Duodenal mucosa (tissue), 2 donors: ENCODE measurements around the gene ALDH3B1.

Source experiments
- H3K27ac ChIP-seq: one replicate; pipeline ENCODE4 v1.7.0; 2013; ENCODE audit warnings: low read depth, low read length
- H3K27me3 ChIP-seq, 2 donors: one replicate each; pipeline ENCODE4 v1.7.0; 2013; ENCODE audit warnings: low read length in 2 of 2, control low read depth in 1 of 2; ENCODE audit not compliant: insufficient read depth in 2 of 2, control insufficient read depth in 1 of 2
- H3K36me3 ChIP-seq, 2 donors: one replicate each; pipeline ENCODE4 v1.7.0; 2013; ENCODE audit warnings: low read length in 2 of 2, control low read depth in 1 of 2; ENCODE audit not compliant: insufficient read depth in 2 of 2, control insufficient read depth in 1 of 2
- H3K4me1 ChIP-seq, 2 donors: one replicate each; pipeline ENCODE4 v1.7.0; 2013; ENCODE audit warnings: low read length in 2 of 2, control low read depth in 1 of 2; ENCODE audit not compliant: insufficient read depth in 2 of 2, control insufficient read depth in 1 of 2
- H3K4me3 ChIP-seq, 2 donors: one replicate each; pipeline ENCODE4 v1.7.0; 2013; ENCODE audit warnings: low read length in 2 of 2, low read depth in 1 of 2
- H3K9ac ChIP-seq, 2 donors: one replicate each; pipeline ENCODE4 v1.7.0; 2013; ENCODE audit warnings: low read length in 2 of 2, low read depth in 1 of 2
- H3K9me3 ChIP-seq, 2 donors: one replicate each; pipeline ENCODE4 v1.7.0; 2013; ENCODE audit warnings: low read length in 2 of 2, control low read depth in 1 of 2; ENCODE audit not compliant: control insufficient read depth in 1 of 2

ALDH3B1 gene

DNA sequence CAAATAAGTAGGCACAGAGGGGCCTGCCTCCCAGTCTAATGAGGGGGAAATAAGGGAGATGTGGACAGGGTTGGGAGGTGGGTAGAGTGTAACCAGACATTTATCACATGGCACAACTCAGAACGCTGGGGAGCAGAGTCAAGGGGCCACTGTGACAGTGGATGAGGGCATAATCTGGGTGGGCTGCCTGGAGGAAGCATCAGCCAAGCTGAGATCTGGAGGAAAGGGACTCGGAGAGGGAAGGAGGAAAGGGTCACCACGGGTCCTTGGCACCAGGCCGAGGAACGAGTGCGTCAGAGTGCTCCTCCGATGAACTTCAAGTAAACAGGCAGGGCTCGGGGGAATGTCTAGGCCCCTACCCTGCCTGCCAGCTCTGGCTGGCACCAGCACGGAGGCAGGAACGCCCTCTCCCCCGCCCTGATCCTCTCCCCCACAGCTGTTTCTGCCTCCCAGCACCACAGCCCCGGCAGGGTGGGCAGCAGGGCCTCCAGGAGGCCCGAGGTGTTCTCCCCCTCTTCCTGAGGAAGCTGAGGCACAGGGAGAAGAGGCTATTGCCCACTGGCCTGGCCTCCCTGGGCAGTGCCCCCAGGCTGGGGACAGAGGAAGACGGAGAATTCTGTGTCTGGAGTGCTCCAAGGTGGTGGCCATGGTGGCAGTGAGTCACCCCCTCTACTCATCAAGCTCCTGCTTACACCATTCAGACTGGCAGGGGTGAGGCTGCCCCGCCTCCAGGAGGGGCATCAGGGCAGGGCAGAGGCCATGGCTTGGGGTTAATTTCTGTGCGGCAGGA lies 4.2 kb downstream of the ALDH3B1 start:
- Histone ChIP-seq H3K4me3 (peak overlapping the region in 1 of 2 donors; percentile 44), H3K36me3 (no peaks in the 10 kb centered on the region), H3K4me1 (peaks cover 56 to 68% of the 10 kb centered on the region in 2 donors), H3K9ac (peak overlapping the region; percentile 23 to 60), H3K9me3 (no peaks in the 10 kb centered on the region), H3K27ac (peak overlapping the region; percentile 68), H3K27me3 (no peaks in the 10 kb centered on the region)

DNA sequence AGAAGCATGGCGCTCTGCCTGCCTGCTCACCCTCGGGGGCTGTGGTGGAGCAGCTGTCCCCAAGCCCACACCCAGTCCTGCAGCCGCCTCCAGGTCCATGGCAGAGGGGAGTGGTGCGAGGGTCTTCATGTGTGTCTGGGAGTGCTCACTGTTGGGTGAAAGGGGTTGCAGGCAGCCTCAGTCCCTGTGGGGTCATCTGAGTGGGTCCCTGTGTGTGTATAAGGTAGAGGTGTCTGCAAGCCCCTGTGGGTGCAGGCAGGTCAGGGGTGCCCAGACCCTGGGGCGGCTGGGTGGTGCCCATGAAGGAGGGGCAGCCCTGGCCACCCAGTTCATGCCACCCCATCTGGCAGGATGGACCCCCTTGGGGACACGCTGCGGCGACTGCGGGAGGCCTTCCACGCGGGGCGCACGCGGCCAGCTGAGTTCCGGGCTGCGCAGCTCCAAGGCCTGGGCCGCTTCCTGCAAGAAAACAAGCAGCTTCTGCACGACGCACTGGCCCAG lies 4.9 kb downstream of the ALDH3B1 start:
- no peaks in the 10 kb centered on the region for H3K36me3 ChIP-seq
- peak overlapping the region in 1 of 2 donors; percentile 44 for H3K4me3 ChIP-seq
- no peaks in the 10 kb centered on the region for H3K27me3 ChIP-seq
- H3K27ac ChIP-seq: peak overlapping the region; percentile 68
- peak overlapping the region; percentile 29 to 60 for H3K9ac ChIP-seq
- peaks cover 52 to 61% of the 10 kb centered on the region in 2 donors for H3K4me1 ChIP-seq
- H3K9me3 ChIP-seq: no peaks in the 10 kb centered on the region

DNA sequence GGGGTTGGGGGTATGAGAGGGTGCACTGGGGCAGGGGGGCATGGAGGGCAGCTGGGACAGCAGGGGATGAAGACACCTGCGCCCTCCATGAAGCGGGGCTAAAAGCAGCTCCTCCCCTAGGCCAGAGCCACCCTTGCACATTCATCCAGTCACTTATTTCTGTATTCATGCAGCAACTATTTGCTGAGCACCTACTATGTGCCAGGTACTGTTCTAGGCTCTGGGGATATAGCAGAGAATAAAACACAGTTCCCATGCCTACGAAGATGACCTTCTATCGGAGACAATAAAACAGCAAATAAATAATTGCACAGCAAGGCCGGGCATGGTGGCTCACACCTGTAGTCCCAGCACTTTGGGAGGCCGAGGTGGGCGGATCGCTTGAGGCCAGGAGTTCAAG lies 5.3 kb downstream of the ALDH3B1 start:
- Histone ChIP-seq H3K36me3 (no peaks in the 10 kb centered on the region), H3K4me1 (peaks cover 52 to 57% of the 10 kb centered on the region in 2 donors), H3K27ac (no peak overlapping the region), H3K4me3 (no peak overlapping the region), H3K27me3 (no peaks in the 10 kb centered on the region), H3K9ac (no peak overlapping the region), H3K9me3 (no peaks in the 10 kb centered on the region)

DNA sequence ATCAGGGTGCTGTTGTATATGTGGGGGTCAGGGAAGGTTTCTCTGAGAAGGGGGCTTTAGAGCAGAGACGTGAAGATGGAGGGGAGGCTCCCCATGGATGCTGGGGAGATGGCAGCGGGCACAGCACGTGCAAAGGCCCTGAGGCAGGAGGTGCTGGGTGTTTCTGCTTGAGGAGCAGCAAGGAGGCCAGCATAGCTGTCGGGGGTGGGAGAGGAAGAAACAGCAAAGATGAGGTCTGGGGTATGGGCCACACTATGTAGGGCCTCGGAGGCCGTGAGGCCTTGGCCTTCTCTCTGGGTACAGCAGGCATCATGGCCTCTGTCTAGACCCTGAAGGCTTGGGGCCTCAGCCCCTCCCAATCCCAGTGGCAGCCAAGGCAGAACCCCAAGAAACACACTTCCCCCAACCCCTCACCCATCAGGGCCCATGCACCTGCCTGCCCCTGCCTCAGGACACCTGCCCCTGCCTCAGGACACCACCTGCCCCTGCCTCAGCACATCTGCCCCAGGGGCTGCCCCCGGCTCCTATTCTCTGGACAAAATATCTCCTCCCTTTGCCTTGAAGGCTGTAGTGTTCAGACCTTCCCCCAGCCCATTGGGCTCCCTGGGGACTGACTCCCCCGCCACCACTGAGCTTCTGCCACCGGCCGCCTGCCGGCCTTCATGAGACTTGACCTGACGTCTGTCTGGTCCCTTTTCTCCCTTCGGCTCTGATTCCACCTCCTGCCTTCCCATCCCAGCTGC lies 6.2 kb downstream of the ALDH3B1 start:
- no peaks in the 10 kb centered on the region for H3K9me3 ChIP-seq
- H3K4me1 ChIP-seq: peaks cover 46 to 48% of the 10 kb centered on the region in 2 donors
- no peaks in the 10 kb centered on the region for H3K36me3 ChIP-seq
- no peak overlapping the region for H3K4me3 ChIP-seq
- H3K27ac ChIP-seq: no peak overlapping the region
- H3K9ac ChIP-seq: peak overlapping the region in 1 of 2 donors; percentile 1
- no peaks in the 10 kb centered on the region for H3K27me3 ChIP-seq

DNA sequence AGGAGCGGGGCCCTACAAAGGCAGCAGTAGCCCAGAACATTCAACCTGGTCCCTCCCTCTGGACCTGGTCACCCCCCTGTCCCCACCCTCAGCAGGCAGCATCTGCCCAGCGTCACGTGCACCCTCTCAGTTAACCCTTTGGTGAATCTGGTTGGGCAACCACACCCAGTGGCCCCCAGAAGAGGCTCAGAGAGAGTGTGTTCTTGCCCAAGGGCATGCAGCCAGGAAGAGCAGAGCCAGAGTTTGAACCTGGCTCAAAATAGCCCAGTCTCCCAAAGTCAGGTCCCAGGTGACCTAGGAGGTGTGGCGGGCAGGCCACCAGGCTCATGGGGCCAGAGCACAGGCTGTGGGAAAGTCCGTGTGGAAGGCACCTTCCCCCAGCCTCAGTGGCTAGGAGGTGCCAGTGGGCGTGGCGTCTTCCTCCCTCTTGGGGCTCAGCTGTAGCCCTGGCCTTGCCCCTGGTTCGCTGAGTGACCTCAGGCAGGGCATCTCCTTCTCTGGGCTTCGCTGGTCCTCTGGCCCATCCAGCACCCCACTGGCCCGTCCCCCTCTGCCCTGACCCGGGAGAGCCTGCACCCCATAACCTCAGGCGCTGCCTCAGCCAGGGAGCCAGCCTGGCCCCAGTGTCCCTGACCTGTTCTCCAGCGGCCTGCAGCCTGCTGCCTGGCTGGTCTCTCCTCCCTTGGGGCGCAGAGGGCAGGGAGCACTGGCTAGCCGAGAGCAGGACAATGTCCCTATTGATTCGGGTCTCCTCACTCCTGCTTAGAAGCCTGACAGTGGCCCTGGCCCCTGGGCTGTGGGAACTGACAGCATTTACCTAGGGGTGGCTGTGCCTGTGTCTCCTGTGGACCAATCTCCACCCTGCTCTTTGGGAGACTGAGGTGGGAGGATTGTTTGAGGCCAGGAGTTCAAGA lies 7.0 kb downstream of the ALDH3B1 start:
- Histone ChIP-seq H3K36me3 (no peaks in the 10 kb centered on the region), H3K4me1 (peaks cover 37 to 40% of the 10 kb centered on the region in 2 donors), H3K27me3 (no peaks in the 10 kb centered on the region), H3K27ac (no peak overlapping the region), H3K9me3 (no peaks in the 10 kb centered on the region), H3K9ac (peak overlapping the region in 1 of 2 donors; percentile 1), H3K4me3 (no peak overlapping the region)

DNA sequence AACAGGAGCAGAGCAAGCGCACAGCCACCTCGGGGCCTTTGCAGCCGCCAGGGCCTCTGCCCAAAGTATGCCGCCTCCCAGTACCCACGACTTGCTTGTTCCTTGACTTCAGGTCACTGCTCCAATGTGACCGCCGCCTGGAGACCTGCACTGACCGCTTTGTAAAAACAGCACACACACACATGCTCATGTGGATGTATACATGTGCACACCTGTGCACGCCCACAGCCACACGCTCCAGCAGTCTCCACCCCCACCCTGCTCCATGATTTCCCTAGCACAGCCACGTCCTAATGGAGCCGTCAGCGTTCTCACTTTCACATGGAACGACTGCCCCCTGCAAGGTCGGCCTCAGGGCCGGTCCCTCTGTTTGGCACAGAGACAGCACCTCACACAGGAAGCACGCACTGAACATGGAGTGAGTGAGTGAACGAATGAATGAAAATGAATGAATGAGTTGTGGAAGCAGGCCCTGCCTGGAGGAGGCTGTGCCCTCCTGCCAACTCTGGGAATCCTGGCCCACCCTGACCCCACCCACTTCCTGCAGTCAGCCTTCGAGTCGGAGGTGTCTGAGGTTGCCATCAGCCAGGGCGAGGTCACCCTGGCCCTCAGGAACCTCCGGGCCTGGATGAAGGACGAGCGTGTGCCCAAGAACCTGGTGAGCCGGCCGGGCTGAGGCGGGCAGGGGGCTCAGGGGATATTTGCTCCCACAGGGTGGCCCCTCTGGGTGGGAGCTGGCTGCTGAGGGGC lies 8.0 kb downstream of the ALDH3B1 start:
- no peaks in the 10 kb centered on the region for H3K9me3 ChIP-seq
- H3K36me3 ChIP-seq: peaks cover 0 to 3% of the 10 kb centered on the region in 2 donors
- peaks cover 27 to 30% of the 10 kb centered on the region in 2 donors for H3K4me1 ChIP-seq
- H3K9ac ChIP-seq: no peak overlapping the region
- no peak overlapping the region for H3K27ac ChIP-seq
- no peaks in the 10 kb centered on the region for H3K27me3 ChIP-seq
- no peak overlapping the region for H3K4me3 ChIP-seq

DNA sequence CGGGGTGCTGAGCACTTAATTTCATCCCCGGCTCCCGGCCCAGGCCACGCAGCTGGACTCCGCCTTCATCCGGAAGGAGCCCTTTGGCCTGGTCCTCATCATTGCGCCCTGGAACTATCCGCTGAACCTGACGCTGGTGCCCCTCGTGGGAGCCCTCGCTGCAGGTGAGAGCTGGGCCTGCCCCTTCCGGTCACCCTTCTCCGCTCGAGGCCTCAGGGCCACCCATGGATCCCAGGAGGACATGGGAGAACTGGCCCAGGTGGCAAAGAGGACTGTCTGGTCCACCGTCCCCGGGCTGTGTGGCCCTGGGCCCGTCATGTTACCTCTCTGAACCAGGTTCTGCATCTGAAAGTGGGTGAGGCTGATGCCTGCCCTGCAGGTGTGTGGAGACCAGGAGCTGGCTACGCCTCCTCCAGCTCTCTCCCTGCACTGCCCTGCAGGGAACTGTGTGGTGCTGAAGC lies 8.6 kb downstream of the ALDH3B1 start:
- Histone ChIP-seq H3K9me3 (no peaks in the 10 kb centered on the region), H3K4me1 (peaks cover 21 to 24% of the 10 kb centered on the region in 2 donors), H3K4me3 (no peak overlapping the region), H3K27me3 (no peaks in the 10 kb centered on the region), H3K36me3 (peaks cover 0 to 3% of the 10 kb centered on the region in 2 donors), H3K27ac (no peak overlapping the region), H3K9ac (no peak overlapping the region)

DNA sequence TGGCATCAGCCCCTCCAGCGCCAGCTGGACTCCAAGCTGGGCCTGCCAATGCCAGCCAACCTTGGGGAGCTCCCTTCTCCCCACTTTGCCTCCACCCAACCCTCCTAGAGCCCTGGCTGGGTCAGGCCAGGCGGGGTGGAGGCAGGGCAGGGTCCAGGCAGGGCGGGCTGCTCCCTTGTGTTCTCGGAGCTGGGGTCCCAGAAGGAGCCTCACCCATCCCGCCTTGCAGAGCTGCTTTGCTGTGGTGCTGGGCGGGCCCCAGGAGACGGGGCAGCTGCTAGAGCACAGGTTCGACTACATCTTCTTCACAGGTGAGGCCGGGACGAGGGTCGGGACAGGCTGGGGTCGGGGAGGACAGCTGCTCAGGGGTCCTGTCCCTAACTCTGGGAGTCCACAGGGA lies 9.4 kb downstream of the ALDH3B1 start:
- no peaks in the 10 kb centered on the region for H3K9me3 ChIP-seq
- H3K36me3 ChIP-seq: peaks cover under 1 to 3% of the 10 kb centered on the region in 2 donors
- H3K27ac ChIP-seq: no peak overlapping the region
- H3K4me1 ChIP-seq: peaks cover 14 to 16% of the 10 kb centered on the region in 2 donors
- no peaks in the 10 kb centered on the region for H3K27me3 ChIP-seq
- H3K4me3 ChIP-seq: no peak overlapping the region
- H3K9ac ChIP-seq: no peak overlapping the region

DNA sequence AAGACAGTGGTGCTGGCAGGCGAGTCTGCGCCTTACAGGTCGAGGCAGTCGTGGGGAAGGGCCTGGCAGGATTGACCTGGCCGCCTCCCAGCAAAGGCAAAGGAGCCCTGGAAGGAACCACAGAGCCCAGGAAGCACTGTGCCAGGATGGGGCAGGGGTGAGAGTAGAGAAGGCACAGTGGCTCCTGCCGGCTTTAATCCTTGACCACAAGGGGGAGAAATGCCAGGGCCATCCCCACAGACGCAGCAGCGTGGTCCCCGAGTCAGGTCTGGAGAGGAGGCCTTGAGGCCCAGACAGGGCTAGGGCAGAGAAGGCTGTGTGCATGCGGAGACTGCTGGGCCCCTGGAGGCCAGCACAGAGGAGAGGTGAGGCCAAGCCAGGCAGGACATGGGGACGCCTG lies 10.4 kb downstream of the ALDH3B1 start:
- Histone ChIP-seq H3K36me3 (peaks cover 9 to 11% of the 10 kb centered on the region in 2 donors), H3K4me1 (peaks cover 8 to 9% of the 10 kb centered on the region in 2 donors), H3K4me3 (no peak overlapping the region), H3K9ac (no peak overlapping the region), H3K27ac (no peak overlapping the region), H3K9me3 (no peaks in the 10 kb centered on the region), H3K27me3 (no peaks in the 10 kb centered on the region)
